ENCODE results near the gene GNAS.

The GNAS gene

GRCh38 chr20:58854638-58855471, 2.3 kb downstream of the GNAS start:
- no peak for DNase-seq

GRCh38 chr20:58855506-58856389, 3.2 kb downstream of the GNAS start:
- DNase-seq, result no peak

GRCh38 chr20:58863044-58863790, 10.7 kb downstream of the GNAS start:
- no peak for DNase-seq

- no peak for DNase-seq
These were observed 11.8 kb downstream of the GNAS start for GRCh38 chr20:58864346-58864745.

- no peak for DNase-seq
These were observed 13.3 kb downstream of the GNAS start for GRCh38 chr20:58865843-58866242.

- no peak for DNase-seq
These were observed 14.7 kb downstream of the GNAS start for GRCh38 chr20:58867211-58867610.

- no peak for DNase-seq
These were observed 16.3 kb downstream of the GNAS start for GRCh38 chr20:58868795-58869194.

GRCh38 chr20:58869662-58870227, 17.2 kb downstream of the GNAS start:
- no peak for DNase-seq

- no peak for DNase-seq
These were observed 17.9 kb downstream of the GNAS start for GRCh38 chr20:58870293-58871014.

- no peak for DNase-seq
These were observed 19.1 kb downstream of the GNAS start for GRCh38 chr20:58871533-58872102.

GRCh38 chr20:58874469-58874868, 22.0 kb downstream of the GNAS start:
- DNase-seq, result no peak

GRCh38 chr20:58875111-58875510, 22.6 kb downstream of the GNAS start:
- no peak for DNase-seq

GRCh38 chr20:58875541-58876134, 23.1 kb downstream of the GNAS start:
- DNase-seq, result no peak

- DNase-seq, result no peak
These were observed 23.9 kb downstream of the GNAS start for GRCh38 chr20:58876437-58876836.

- DNase-seq, result no peak
These were observed 24.8 kb downstream of the GNAS start for GRCh38 chr20:58877050-58877975.

GRCh38 chr20:58877976-58878360, 25.5 kb downstream of the GNAS start:
- DNase-seq, result no peak

GRCh38 chr20:58878399-58878798, 25.9 kb downstream of the GNAS start:
- DNase-seq, result no peak

- DNase-seq, result no peak
These were observed 27.9 kb downstream of the GNAS start for GRCh38 chr20:58880441-58880840.

- DNase-seq, result no peak
These were observed 28.7 kb downstream of the GNAS start for GRCh38 chr20:58880994-58881752.

GRCh38 chr20:58882704-58883089, 30.2 kb downstream of the GNAS start:
- DNase-seq, result no peak

Measured in KG1 (cell line).